ENCODE data around the gene HDAC7. TPM values are rescaled to one million over a fixed set of nuclear protein-coding genes. Genes with fewer than 3 reads are reported as not detected.
A peak's percentile ranks its signal among the peaks of the same experiment; 100 is the strongest.

HDAC7 gene
- total RNA-seq, 4 donors from 2014 or later, result 90.4 to 186 (median 98.4) TPM

- no peaks in the 10 kb centered on the region for H3K36me3 ChIP-seq
- peak in 1 of 2 donors; percentile 71 for DNase-seq (ENCODE audit: low spot score in 2 of 2)
- TF ChIP-seq CTCF (IDR thresholded peaks at IDR 0.05), result peak; percentile 81 to 96 (median 85)
- no peak for TF ChIP-seq POLR2A (IDR thresholded peaks at IDR 0.05)
- TF ChIP-seq EP300 (IDR thresholded peaks at IDR 0.05), result peak in 1 of 2 donors; percentile 7
- H3K9me3 ChIP-seq, result no peaks in the 10 kb centered on the region
- no peaks in the 10 kb centered on the region for H3K27me3 ChIP-seq
- no peak overlapping the region for H3K4me3 ChIP-seq
- H3K4me1 ChIP-seq, result peaks cover 5 to 46% (median 29%) of the 10 kb centered on the region in 4 donors
- H3K27ac ChIP-seq, result no peak overlapping the region
- WGBS, 2 donors, result 83 to 88% methylated on average over 7 of the region's 7 CpGs
Observed at GRCh38 chr12:47742253-47742825, 77.4 kb downstream of the HDAC7 start.

GRCh38 chr12:47741340-47741703 lies 78.4 kb downstream of the HDAC7 start:
- no peaks in the 10 kb centered on the region for H3K27me3 ChIP-seq
- no peaks in the 10 kb centered on the region for H3K9me3 ChIP-seq
- peak; percentile 74 to 76 for DNase-seq (ENCODE audit: low spot score in 2 of 2)
- TF ChIP-seq EP300 (IDR thresholded peaks at IDR 0.05) (peak in 1 of 2 donors; percentile 52), POLR2A (IDR thresholded peaks at IDR 0.05) (no peak)
- peak overlapping the region in 3 of 4 donors; percentile 66 to 86 (median 71) for H3K27ac ChIP-seq
- 18 to 47% methylated on average over 4 of the region's 4 CpGs for WGBS, 2 donors
- H3K36me3 ChIP-seq, result no peaks in the 10 kb centered on the region
- peaks cover 5 to 56% (median 38%) of the 10 kb centered on the region in 4 donors for H3K4me1 ChIP-seq
- H3K4me3 ChIP-seq, result no peak overlapping the region

- peaks cover 10 to 62% (median 44%) of the 10 kb centered on the region in 4 donors for H3K4me1 ChIP-seq
- H3K27me3 ChIP-seq, result no peaks in the 10 kb centered on the region
- WGBS, 2 donors, result 66 to 70% methylated on average over 13 to 19 of the region's 21 CpGs
- no peaks in the 10 kb centered on the region for H3K9me3 ChIP-seq
- H3K36me3 ChIP-seq, result no peaks in the 10 kb centered on the region
- TF ChIP-seq CTCF (IDR thresholded peaks at IDR 0.05) (no peak), EP300 (IDR thresholded peaks at IDR 0.05) (no peak), POLR2A (IDR thresholded peaks at IDR 0.05) (no peak)
- no peak for DNase-seq (ENCODE audit: low spot score in 2 of 2)
- peak overlapping the region in 3 of 4 donors; percentile 66 to 86 (median 71) for H3K27ac ChIP-seq
- no peak overlapping the region for H3K4me3 ChIP-seq
Observed at GRCh38 chr12:47740606-47741339, 78.9 kb downstream of the HDAC7 start.

GRCh38 chr12:47739979-47740378 lies 79.7 kb downstream of the HDAC7 start:
- Histone ChIP-seq H3K36me3 (no peaks in the 10 kb centered on the region), H3K4me1 (peaks cover 11 to 70% (median 51%) of the 10 kb centered on the region in 4 donors), H3K27me3 (no peaks in the 10 kb centered on the region), H3K9me3 (no peaks in the 10 kb centered on the region), H3K27ac (peak overlapping the region in 3 of 4 donors; percentile 66 to 86 (median 71)), H3K4me3 (no peak overlapping the region)
- TF ChIP-seq EP300 (IDR thresholded peaks at IDR 0.05) (no peak), POLR2A (IDR thresholded peaks at IDR 0.05) (no peak), CTCF (IDR thresholded peaks at IDR 0.05) (no peak)
- DNase-seq (ENCODE audit: low spot score in 2 of 2), result no peak
- 68% methylated on average over 12 of the region's 12 CpGs for WGBS, 2 donors

GRCh38 chr12:47739297-47739696 lies 80.4 kb downstream of the HDAC7 start:
- 89 to 92% methylated on average over 3 of the region's 3 CpGs for WGBS, 2 donors
- peaks cover 11 to 76% (median 55%) of the 10 kb centered on the region in 4 donors for H3K4me1 ChIP-seq
- H3K36me3 ChIP-seq, result no peaks in the 10 kb centered on the region
- no peaks in the 10 kb centered on the region for H3K9me3 ChIP-seq
- no peak for DNase-seq (ENCODE audit: low spot score in 2 of 2)
- no peaks in the 10 kb centered on the region for H3K27me3 ChIP-seq
- H3K27ac ChIP-seq, result peak overlapping the region in 3 of 4 donors; percentile 71 to 90 (median 86)
- TF ChIP-seq POLR2A (IDR thresholded peaks at IDR 0.05) (no peak), EP300 (IDR thresholded peaks at IDR 0.05) (no peak), CTCF (IDR thresholded peaks at IDR 0.05) (no peak)
- no peak overlapping the region for H3K4me3 ChIP-seq

All from tibial nerve (tissue), 4 donors.